Measurements from ENCODE around the gene ELOVL1.
A peak's percentile ranks its signal among the peaks of the same experiment; 100 is the strongest.

DNA sequence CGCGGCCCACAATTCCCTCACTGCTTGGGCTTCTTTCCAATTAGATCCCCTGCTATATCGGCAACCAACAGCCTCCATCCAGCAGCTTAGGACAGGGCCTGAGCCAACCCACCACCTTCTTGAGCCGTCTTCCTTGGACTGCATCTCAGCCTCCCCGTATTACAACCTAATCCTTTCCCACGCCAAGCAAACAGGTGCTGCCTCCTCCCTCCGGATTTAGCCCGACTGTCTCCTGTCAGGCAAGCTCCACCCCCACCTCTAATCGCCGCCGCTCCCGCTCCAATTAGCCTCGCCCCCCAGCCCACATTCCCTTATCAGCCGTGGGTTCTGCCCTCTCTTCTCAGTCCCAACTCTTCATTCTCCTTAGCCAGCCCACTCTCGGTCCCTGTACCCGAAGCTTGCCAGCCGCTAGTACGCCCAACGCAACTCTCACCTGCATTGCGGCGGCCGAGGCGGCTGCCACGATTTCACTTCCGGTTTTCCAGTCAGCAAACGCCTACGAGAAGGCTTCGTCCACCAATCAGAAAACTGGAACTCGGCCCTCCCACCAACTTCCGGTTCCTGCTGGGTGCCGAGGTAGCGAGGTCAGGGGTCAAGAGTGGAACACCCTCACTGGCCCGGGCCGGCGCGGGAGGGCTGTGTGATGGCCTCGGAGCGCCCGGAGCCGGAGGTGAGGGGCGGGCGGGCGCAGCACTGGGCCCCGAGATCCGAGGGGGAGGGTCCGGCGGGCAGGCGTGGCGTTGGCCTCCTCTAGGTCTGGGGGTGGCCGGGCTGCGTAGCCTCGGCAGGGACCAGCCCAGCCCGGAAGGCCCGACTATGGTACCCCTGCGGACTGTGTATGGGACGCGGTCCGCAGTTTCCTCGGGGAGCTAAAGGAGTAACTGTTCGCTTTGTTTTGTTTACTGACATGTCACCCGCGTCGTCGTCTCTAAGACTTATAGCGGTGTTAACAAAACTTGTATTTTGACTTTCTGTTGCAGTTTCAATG, 21.8 kb upstream of the ELOVL1 start, which contains the start of the genes MED8 and SZT2:
- TF ChIP-seq, protein P1, sequence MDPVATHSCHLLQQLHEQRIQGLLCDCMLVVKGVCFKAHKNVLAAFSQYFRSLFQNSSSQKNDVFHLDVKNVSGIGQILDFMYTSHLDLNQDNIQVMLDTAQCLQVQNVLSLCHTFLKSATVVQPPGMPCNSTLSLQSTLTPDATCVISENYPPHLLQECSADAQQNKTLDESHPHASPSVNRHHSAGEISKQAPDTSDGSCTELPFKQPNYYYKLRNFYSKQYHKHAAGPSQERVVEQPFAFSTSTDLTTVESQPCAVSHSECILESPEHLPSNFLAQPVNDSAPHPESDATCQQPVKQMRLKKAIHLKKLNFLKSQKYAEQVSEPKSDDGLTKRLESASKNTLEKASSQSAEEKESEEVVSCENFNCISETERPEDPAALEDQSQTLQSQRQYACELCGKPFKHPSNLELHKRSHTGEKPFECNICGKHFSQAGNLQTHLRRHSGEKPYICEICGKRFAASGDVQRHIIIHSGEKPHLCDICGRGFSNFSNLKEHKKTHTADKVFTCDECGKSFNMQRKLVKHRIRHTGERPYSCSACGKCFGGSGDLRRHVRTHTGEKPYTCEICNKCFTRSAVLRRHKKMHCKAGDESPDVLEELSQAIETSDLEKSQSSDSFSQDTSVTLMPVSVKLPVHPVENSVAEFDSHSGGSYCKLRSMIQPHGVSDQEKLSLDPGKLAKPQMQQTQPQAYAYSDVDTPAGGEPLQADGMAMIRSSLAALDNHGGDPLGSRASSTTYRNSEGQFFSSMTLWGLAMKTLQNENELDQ (CRISPR knock-in tag; IDR thresholded peaks at IDR 0.05; ENCODE audit: borderline replicate concordance) = no peak
- TF ChIP-seq MYC (CRISPR knock-in tag; IDR thresholded peaks at IDR 0.05; ENCODE audit: borderline replicate concordance) (peak; percentile 86), TCF7L2 (IDR thresholded peaks at IDR 0.05; ENCODE audit: low read depth, low read length) (no peak), CCAR2 (optimal IDR thresholded peaks at IDR 0.05; ENCODE audit: low read depth, low read length) (no peak), NR2C2 (CRISPR knock-in tag; IDR thresholded peaks at IDR 0.05; ENCODE audit: borderline replicate concordance) (peak; percentile 99), RFX5 (IDR thresholded peaks at IDR 0.05; ENCODE audit: low read depth, low read length) (no peak), ATF1 (CRISPR knock-in tag; IDR thresholded peaks at IDR 0.05) (peak; percentile 79), NR2F6 (IDR thresholded peaks at IDR 0.05) (peak; percentile 88), NR2F6 (CRISPR knock-in tag; IDR thresholded peaks at IDR 0.05) (peak; percentile 96), BHLHE40 (IDR thresholded peaks at IDR 0.05; ENCODE audit: low read length) (no peak), ZBTB21 (CRISPR knock-in tag; IDR thresholded peaks at IDR 0.05) (no peak), CREB1 (IDR thresholded peaks at IDR 0.05) (peak; percentile 80), CREB1 (CRISPR knock-in tag; IDR thresholded peaks at IDR 0.05) (peak; percentile 95)
- TF ChIP-seq, protein P2, sequence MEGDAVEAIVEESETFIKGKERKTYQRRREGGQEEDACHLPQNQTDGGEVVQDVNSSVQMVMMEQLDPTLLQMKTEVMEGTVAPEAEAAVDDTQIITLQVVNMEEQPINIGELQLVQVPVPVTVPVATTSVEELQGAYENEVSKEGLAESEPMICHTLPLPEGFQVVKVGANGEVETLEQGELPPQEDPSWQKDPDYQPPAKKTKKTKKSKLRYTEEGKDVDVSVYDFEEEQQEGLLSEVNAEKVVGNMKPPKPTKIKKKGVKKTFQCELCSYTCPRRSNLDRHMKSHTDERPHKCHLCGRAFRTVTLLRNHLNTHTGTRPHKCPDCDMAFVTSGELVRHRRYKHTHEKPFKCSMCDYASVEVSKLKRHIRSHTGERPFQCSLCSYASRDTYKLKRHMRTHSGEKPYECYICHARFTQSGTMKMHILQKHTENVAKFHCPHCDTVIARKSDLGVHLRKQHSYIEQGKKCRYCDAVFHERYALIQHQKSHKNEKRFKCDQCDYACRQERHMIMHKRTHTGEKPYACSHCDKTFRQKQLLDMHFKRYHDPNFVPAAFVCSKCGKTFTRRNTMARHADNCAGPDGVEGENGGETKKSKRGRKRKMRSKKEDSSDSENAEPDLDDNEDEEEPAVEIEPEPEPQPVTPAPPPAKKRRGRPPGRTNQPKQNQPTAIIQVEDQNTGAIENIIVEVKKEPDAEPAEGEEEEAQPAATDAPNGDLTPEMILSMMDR (CRISPR knock-in tag; IDR thresholded peaks at IDR 0.05) = peak; percentile 5; the same call in 1 of the 2 replicates
- TF ChIP-seq, protein P3, sequence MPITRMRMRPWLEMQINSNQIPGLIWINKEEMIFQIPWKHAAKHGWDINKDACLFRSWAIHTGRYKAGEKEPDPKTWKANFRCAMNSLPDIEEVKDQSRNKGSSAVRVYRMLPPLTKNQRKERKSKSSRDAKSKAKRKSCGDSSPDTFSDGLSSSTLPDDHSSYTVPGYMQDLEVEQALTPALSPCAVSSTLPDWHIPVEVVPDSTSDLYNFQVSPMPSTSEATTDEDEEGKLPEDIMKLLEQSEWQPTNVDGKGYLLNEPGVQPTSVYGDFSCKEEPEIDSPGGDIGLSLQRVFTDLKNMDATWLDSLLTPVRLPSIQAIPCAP (CRISPR knock-in tag; IDR thresholded peaks at IDR 0.05; ENCODE audit: low read depth) = 0 out of 2 replicates have a peak, but pooled peaks have one; percentile 49
- TF ChIP-seq, protein P4, sequence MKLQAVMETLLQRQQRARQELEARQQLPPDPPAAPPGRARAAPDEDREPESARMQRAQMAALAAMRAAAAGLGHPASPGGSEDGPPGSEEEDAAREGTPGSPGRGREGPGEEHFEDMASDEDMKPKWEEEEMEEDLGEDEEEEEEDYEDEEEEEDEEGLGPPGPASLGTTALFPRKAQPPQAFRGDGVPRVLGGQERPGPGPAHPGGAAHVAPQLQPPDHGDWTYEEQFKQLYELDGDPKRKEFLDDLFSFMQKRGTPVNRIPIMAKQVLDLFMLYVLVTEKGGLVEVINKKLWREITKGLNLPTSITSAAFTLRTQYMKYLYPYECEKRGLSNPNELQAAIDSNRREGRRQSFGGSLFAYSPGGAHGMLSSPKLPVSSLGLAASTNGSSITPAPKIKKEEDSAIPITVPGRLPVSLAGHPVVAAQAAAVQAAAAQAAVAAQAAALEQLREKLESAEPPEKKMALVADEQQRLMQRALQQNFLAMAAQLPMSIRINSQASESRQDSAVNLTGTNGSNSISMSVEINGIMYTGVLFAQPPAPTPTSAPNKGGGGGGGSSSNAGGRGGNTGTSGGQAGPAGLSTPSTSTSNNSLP (IDR thresholded peaks at IDR 0.05; ENCODE audit: low read depth, low read length) = no peak
